Neural progenitor cell (in vitro differentiated cells): ENCODE results near the gene EYS.

ENCODE experiments used
- EZH2 ChIP-seq: fragments of 200-600 bp; sonication (generic); IDR thresholded peaks from 2 replicates; pipeline ENCODE4 v1.6.1; 2017; ENCODE audit warnings: antibody characterized with exemption, mild to moderate bottlenecking, moderate library complexity
- EZH2phosphoT487 ChIP-seq: fragments of 200-600 bp; sonication (generic); IDR thresholded peaks from 2 replicates; pipeline ENCODE4 v1.6.1; 2017; ENCODE audit warnings: antibody characterized with exemption
- TF ChIP-seq, protein P1 (sequence below): fragments of 200-600 bp; sonication (generic); IDR thresholded peaks from 2 replicates; pipeline ENCODE4 v1.5.1; 2017; ENCODE audit warnings: antibody characterized with exemption, mild to moderate bottlenecking

DNA sequence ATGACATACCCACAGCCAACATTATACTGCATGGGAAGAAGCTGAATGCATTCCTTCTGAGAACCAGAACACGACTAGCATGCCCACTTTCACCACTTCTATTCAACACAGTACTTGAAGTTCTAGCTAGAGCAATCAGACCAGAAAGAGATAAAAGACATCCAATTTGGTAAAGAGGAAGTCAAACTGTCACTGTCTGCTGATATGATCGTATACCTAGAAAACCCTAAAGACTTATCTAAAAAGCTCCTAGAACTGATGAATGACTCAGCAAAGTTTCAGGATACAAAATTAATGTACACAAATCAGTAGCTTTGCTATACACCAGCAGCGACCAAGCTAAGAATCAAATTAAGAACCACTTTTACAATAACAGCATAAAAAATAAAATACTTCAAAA lies 60.5 kb downstream of the EYS start:
- TF ChIP-seq EZH2phosphoT487 (no peak), EZH2 (no peak)
- TF ChIP-seq, protein P1, sequence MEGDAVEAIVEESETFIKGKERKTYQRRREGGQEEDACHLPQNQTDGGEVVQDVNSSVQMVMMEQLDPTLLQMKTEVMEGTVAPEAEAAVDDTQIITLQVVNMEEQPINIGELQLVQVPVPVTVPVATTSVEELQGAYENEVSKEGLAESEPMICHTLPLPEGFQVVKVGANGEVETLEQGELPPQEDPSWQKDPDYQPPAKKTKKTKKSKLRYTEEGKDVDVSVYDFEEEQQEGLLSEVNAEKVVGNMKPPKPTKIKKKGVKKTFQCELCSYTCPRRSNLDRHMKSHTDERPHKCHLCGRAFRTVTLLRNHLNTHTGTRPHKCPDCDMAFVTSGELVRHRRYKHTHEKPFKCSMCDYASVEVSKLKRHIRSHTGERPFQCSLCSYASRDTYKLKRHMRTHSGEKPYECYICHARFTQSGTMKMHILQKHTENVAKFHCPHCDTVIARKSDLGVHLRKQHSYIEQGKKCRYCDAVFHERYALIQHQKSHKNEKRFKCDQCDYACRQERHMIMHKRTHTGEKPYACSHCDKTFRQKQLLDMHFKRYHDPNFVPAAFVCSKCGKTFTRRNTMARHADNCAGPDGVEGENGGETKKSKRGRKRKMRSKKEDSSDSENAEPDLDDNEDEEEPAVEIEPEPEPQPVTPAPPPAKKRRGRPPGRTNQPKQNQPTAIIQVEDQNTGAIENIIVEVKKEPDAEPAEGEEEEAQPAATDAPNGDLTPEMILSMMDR, result no peak
